K562 treated with DMSO at 1 percent for 12 hours (cell line): ENCODE results near the gene HLA-G. TPM values are rescaled to one million over a fixed set of nuclear protein-coding genes. Genes with fewer than 3 reads are reported as not detected.

Experiments
- total RNA-seq: library from RNA; unstranded; fragments of 300-600 nt; gene quantifications from 2 replicates; pipeline ENCODE4 v1.2.3, GENCODE V29; 2022; ENCODE audit not compliant: insufficient read depth

The HLA-G gene
- not detected in 2 replicates for total RNA-seq

DNA sequence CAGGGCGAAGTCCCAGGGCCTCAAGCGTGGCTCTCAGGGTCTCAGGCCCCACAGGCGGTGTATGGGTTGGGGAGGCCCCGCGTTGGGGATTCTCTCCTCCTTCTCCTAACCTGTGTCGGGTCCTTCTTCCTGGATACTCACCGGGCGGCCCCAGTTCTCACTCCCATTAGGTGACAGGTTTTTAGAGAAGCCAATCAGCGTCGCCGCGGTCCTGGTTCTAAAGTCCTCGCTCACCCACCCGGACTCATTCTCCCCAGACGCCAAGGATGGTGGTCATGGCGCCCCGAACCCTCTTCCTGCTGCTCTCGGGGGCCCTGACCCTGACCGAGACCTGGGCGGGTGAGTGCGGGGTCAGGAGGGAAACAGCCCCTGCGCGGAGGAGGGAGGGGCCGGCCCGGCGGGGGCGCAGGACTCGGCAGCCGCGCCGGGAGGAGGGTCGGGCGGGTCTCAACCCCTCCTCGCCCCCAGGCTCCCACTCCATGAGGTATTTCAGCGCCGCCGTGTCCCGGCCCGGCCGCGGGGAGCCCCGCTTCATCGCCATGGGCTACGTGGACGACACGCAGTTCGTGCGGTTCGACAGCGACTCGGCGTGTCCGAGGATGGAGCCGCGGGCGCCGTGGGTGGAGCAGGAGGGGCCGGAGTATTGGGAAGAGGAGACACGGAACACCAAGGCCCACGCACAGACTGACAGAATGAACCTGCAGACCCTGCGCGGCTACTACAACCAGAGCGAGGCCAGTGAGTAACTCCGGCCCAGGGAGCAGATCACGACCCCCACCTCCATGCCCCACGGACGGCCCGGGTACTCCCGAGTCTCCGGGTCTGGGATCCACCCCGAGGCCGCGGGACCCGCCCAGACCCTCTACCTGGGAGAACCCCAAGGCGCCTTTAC, at the start of gene HLA-G:
Gene HLA-G (plus strand): TSS at position 247 of the 892 bp plus-strand sequence. CDS start 20 bp downstream, at position 267.

Other genes with a start within 250 kb of the HLA-G start
- gene OR2H2, start 242.7 kb upstream of the HLA-G start, total RNA-seq = not detected in 2 replicates
- gene GABBR1, start 194.6 kb upstream of the HLA-G start, total RNA-seq = 3.0 and 13.3 TPM in 2 replicates
- gene MOG, start 170.7 kb upstream of the HLA-G start, total RNA-seq = not detected in 2 replicates
- gene ZFP57, start 146.7 kb upstream of the HLA-G start, total RNA-seq = not detected in 2 replicates
- gene HLA-F, start 104.4 kb upstream of the HLA-G start, total RNA-seq = not detected in 2 replicates
- gene HLA-A, start 114.7 kb downstream of the HLA-G start, total RNA-seq = not detected in 2 replicates
- gene POLR1H, start 233.4 kb downstream of the HLA-G start, total RNA-seq = 69.0 and 123 TPM in 2 replicates
- gene PPP1R11, start 239.4 kb downstream of the HLA-G start, total RNA-seq = 36.4 and 54.0 TPM in 2 replicates
- 0.50 and 3.3 TPM in 2 replicates for gene RNF39, start 247.9 kb downstream of the HLA-G start, total RNA-seq